GM12878 (cell line): ENCODE data around the gene MRPL27.

ENCODE experiments used
- CHD1 ChIP-seq: IDR thresholded peaks from 2 replicates; pipeline ENCODE4 v1.6.1; 2012; ENCODE audit warnings: low read depth, low read length, improper control_type of control experiment
- CTCF ChIP-seq, 3 experiments: IDR thresholded peaks in 2 of 3; conservative IDR thresholded peaks in 1 of 3; 2 replicates each; pipeline ENCODE4 v1.5.1; 2011; ENCODE audit warnings: low read depth in 3 of 3, low read length in 3 of 3, mild to moderate bottlenecking in 3 of 3, control low read depth in 2 of 3, moderate library complexity in 2 of 3, inconsistent platforms in 1 of 3, mixed read lengths in 1 of 3; ENCODE audit not compliant: control insufficient read depth in 2 of 3, insufficient read depth in 1 of 3; ENCODE audit errors: extremely low read depth in 1 of 3
- HDAC6 ChIP-seq: fragments of 200-600 bp; sonication (generic); IDR thresholded peaks from one replicate; pipeline ENCODE4 v1.8.0; 2017; ENCODE audit warnings: antibody characterized with exemption; ENCODE audit not compliant: unreplicated experiment
- NR2F1 ChIP-seq: fragments of 450-650 bp; conservative IDR thresholded peaks from 2 replicates; pipeline ENCODE4 v1.6.1; 2017; ENCODE audit warnings: mild to moderate bottlenecking
- SREBF2 ChIP-seq: IDR thresholded peaks from 2 replicates; pipeline ENCODE4 v1.6.1; 2012; ENCODE audit warnings: mild to moderate bottlenecking, low read length

- TF ChIP-seq HDAC6, result no peak
- TF ChIP-seq SREBF2, result no peak
- no peak for TF ChIP-seq CTCF (IDR thresholded peaks at IDR 0.05 in 2 of 3, conservative IDR thresholded peaks at IDR 0.05 in 1 of 3; ENCODE audit: control insufficient read depth in 2 of 3, extremely low read depth in 1 of 3, insufficient read depth in 1 of 3, low read depth in 3 of 3, low read length in 3 of 3)
- TF ChIP-seq CHD1, result no peak
- TF ChIP-seq NR2F1, result no peak
Observed at GRCh38 chr17:50360486-50361115, 12.4 kb downstream of the MRPL27 start.
